PC-9 (cell line): Measurements from ENCODE around the gene FBXL17. TPM values are rescaled to one million over a fixed set of nuclear protein-coding genes. Genes with fewer than 3 reads are reported as not detected.

ENCODE experiments used
- BruUV-seq: library from RNA; stranded (reverse); fragments of 400-500 nt; replicated peaks from 2 replicates; lab custom pipeline; 2021; lab: Mats Ljungman, UMichigan
- CTCF ChIA-PET: fragments of 300-600 bp; sonication (Branson Sonifier 250); formaldehyde crosslinking; loops from one replicate; lab custom pipeline; 2022; ENCODE audit warnings: antibody characterized with exemption; lab: Charles Lee
- POLR2A ChIA-PET: fragments of 300-600 bp; sonication (Branson Sonifier 250); formaldehyde crosslinking; loops from one replicate; lab custom pipeline; 2022; ENCODE audit warnings: antibody characterized with exemption; ENCODE audit not compliant: unreplicated experiment; lab: Charles Lee
- DNase-seq, 2 experiments: peaks; one replicate each; pipeline versions ENCODE4 v3.0.0 to v3.0.0-alpha.2; 2015 to 2022; ENCODE audit warnings: mixed read lengths in 1 of 2
- H2AFZ ChIP-seq: fragments of 200-600 bp; sonication (generic); 2 replicates; pipeline ENCODE4 v1.8.1; 2017; ENCODE audit warnings: antibody characterized with exemption
- H3F3A ChIP-seq: fragments of 200-600 bp; sonication (generic); 2 replicates; pipeline ENCODE4 v1.8.1; 2017; ENCODE audit warnings: antibody characterized with exemption, mild to moderate bottlenecking, low read depth; ENCODE audit not compliant: insufficient read depth
- H3K27ac ChIP-seq: fragments of 200-600 bp; sonication (generic); 2 replicates; pipeline ENCODE4 v1.6.1; 2016; ENCODE audit warnings: mixed run types
- H3K27me3 ChIP-seq: fragments of 200-600 bp; sonication (generic); 2 replicates; pipeline ENCODE4 v1.6.1; 2016; ENCODE audit warnings: low read depth, mixed run types; ENCODE audit not compliant: insufficient read depth
- H3K36me3 ChIP-seq: fragments of 200-600 bp; sonication (generic); 2 replicates; pipeline ENCODE4 v1.6.1; 2016; ENCODE audit warnings: low read depth, mixed run types
- H3K4me1 ChIP-seq: fragments of 200-600 bp; sonication (generic); replicated peaks from 2 replicates; pipeline ENCODE4 v1.6.1; 2016; ENCODE audit warnings: mixed run types; ENCODE audit not compliant: insufficient read depth
- H3K4me2 ChIP-seq: fragments of 200-600 bp; sonication (generic); 2 replicates; pipeline ENCODE4 v1.6.1; 2017; ENCODE audit warnings: mixed run types
- H3K4me3 ChIP-seq: fragments of 200-600 bp; sonication (generic); 2 replicates; pipeline ENCODE4 v1.6.1; 2016; ENCODE audit warnings: mixed run types
- H3K79me2 ChIP-seq: fragments of 200-600 bp; sonication (generic); 2 replicates; pipeline ENCODE4 v1.6.1; 2017; ENCODE audit warnings: low read depth, mixed run types
- H3K9me2 ChIP-seq: fragments of 200-600 bp; sonication (generic); 2 replicates; pipeline ENCODE4 v1.8.1; 2017; ENCODE audit warnings: mild to moderate bottlenecking; ENCODE audit not compliant: insufficient read depth
- H3K9me3 ChIP-seq: fragments of 200-600 bp; sonication (generic); 2 replicates; pipeline ENCODE4 v1.8.1; 2016; ENCODE audit warnings: low read depth; ENCODE audit not compliant: insufficient read depth
- H4K20me1 ChIP-seq: fragments of 200-600 bp; sonication (generic); 2 replicates; pipeline ENCODE4 v1.8.1; 2017; ENCODE audit not compliant: insufficient read depth
- EZH2 ChIP-seq: fragments of 200-600 bp; sonication (generic); IDR thresholded peaks from 2 replicates; pipeline ENCODE4 v1.8.0; 2017; ENCODE audit warnings: antibody characterized with exemption, low read depth
- intact Hi-C: fragments of 100-400 bp; cut with micrococcal nuclease; formaldehyde crosslinking; loops from one replicate; pipeline ENCODE4 v1.10.0; 2022; ENCODE audit not compliant: unreplicated experiment
- total RNA-seq: library from RNA; stranded (reverse); gene quantifications from 2 replicates; pipeline ENCODE4 v1.2.3, GENCODE V29; 2021
- TF ChIP-seq, protein P1 (sequence below): fragments of 200-600 bp; sonication (generic); conservative IDR thresholded peaks from 2 replicates; pipeline ENCODE4 v1.6.1; 2017; ENCODE audit warnings: mixed run types, antibody characterized with exemption, mild to moderate bottlenecking, moderate library complexity

Gene FBXL17
- total RNA-seq, 1 experiment from 2014 or later: 19.5 TPM

DNA sequence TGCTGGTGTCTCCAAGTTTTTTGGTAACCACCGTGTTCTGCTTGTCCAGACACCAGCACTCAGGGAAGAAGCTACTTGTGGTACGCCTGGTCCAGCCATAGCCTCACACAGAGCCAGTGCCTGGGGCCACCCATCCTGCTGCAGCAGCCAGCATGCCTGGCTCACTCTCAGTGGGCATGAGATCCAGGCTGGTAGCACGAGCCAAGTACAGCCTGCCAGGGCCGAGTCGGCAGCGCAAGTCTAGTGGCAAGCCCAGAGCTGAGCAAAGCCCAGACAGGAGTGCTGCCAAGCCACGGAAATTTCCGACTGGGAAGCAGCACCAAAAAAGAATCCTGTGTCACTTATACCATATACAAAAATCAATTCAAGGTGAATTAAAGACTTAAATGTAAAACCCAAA, 36.3 kb upstream of the FBXL17 start:
- ChIA-PET POLR2A (no interaction called here), CTCF (no interaction called here)
- H4K20me1 ChIP-seq: no peaks in the 10 kb centered on the region
- H3K4me3 ChIP-seq: no peak overlapping the region
- H3K4me2 ChIP-seq: no peak overlapping the region
- no peak overlapping the region for H2AFZ ChIP-seq
- BruUV-seq: no TSS peak
- intact Hi-C loops: no loop called here
- DNase-seq: no peak
- TF ChIP-seq, protein P1, sequence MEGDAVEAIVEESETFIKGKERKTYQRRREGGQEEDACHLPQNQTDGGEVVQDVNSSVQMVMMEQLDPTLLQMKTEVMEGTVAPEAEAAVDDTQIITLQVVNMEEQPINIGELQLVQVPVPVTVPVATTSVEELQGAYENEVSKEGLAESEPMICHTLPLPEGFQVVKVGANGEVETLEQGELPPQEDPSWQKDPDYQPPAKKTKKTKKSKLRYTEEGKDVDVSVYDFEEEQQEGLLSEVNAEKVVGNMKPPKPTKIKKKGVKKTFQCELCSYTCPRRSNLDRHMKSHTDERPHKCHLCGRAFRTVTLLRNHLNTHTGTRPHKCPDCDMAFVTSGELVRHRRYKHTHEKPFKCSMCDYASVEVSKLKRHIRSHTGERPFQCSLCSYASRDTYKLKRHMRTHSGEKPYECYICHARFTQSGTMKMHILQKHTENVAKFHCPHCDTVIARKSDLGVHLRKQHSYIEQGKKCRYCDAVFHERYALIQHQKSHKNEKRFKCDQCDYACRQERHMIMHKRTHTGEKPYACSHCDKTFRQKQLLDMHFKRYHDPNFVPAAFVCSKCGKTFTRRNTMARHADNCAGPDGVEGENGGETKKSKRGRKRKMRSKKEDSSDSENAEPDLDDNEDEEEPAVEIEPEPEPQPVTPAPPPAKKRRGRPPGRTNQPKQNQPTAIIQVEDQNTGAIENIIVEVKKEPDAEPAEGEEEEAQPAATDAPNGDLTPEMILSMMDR: no peak
- TF ChIP-seq EZH2: no peak
- no peaks in the 10 kb centered on the region for H3F3A ChIP-seq
- H3K27me3 ChIP-seq: no peaks in the 10 kb centered on the region
- H3K9me3 ChIP-seq: no peaks in the 10 kb centered on the region
- no peak overlapping the region for H3K27ac ChIP-seq
- no peaks in the 10 kb centered on the region for H3K36me3 ChIP-seq
- no peaks in the 10 kb centered on the region; the same call in 1 of the 2 replicates for H3K9me2 ChIP-seq
- H3K79me2 ChIP-seq: no peaks in the 10 kb centered on the region
- H3K4me1 ChIP-seq: no peaks in the 10 kb centered on the region

GRCh38 chr5:108417166-108417670, 35.3 kb upstream of the FBXL17 start:
- no TSS peak for BruUV-seq
- Histone ChIP-seq H3K4me2 (no peak overlapping the region), H3K27ac (no peak overlapping the region), H3K79me2 (no peaks in the 10 kb centered on the region), H3K9me3 (no peaks in the 10 kb centered on the region), H3K4me1 (no peaks in the 10 kb centered on the region), H2AFZ (no peak overlapping the region), H3K27me3 (no peaks in the 10 kb centered on the region), H3K9me2 (no peaks in the 10 kb centered on the region; the same call in 1 of the 2 replicates), H3K36me3 (no peaks in the 10 kb centered on the region), H3K4me3 (no peak overlapping the region), H3F3A (no peaks in the 10 kb centered on the region), H4K20me1 (no peaks in the 10 kb centered on the region)
- ChIA-PET CTCF (no interaction called here), POLR2A (no interaction called here)
- intact Hi-C loops: no loop called here
- no peak for DNase-seq
- no peak for TF ChIP-seq EZH2
- TF ChIP-seq, protein P1: no peak

DNA sequence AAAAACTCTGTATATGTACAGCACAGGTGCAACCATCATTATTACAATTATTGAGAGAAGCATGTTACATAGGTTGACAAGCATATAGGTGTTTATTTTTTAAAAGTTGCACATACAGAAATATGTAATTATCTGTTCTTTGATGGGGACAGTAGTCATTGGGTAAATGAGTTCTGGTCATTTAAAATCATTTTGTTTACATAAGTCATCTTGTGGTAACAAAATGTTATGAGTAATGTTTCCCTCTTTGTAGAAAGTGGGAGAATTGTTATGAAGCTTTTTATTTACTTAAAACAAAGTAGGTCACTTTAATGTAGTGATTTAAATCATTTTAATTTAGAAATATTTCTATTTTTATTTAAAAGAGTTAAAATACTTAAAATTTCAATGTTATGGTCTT, 33.8 kb upstream of the FBXL17 start:
- Histone ChIP-seq H3K4me1 (no peaks in the 10 kb centered on the region), H3K4me3 (no peak overlapping the region), H3K79me2 (no peaks in the 10 kb centered on the region), H3K9me3 (no peaks in the 10 kb centered on the region), H3K36me3 (no peaks in the 10 kb centered on the region), H2AFZ (no peak overlapping the region), H3F3A (no peaks in the 10 kb centered on the region), H4K20me1 (no peaks in the 10 kb centered on the region), H3K27me3 (no peaks in the 10 kb centered on the region), H3K4me2 (no peak overlapping the region), H3K27ac (no peak overlapping the region), H3K9me2 (no peaks in the 10 kb centered on the region)
- CTCF ChIA-PET: no interaction called here
- BruUV-seq: no TSS peak
- intact Hi-C loops: no loop called here
- TF ChIP-seq EZH2: no peak
- TF ChIP-seq, protein P1: no peak
- POLR2A ChIA-PET: interaction anchor here (0.5 to 0.7 kb wide), 2 partner anchors 25 to 1181 kb away, joined by 3 to 10 read pairs; no protein-coding TSS in a partner anchor
- no peak for DNase-seq
